PFSK-1 (cell line): ENCODE data around the gene SCAMP1.

ENCODE experiments used
- POLR2AphosphoS5 ChIP-seq: IDR thresholded peaks from 2 replicates; pipeline ENCODE4 v1.6.1; 2012; ENCODE audit warnings: low read depth, mild to moderate bottlenecking, control low read depth, low read length, moderate library complexity
- TAF1 ChIP-seq: IDR thresholded peaks from 2 replicates; pipeline ENCODE4 v1.6.1; 2012; ENCODE audit warnings: low read length, control low read depth, borderline replicate concordance; ENCODE audit not compliant: insufficient read depth

GRCh38 chr5:78467752-78468357, 107.4 kb downstream of the SCAMP1 start:
- TF ChIP-seq POLR2AphosphoS5 (no peak), TAF1 (no peak)
